ENCODE results near the gene IGFL2.

- TF ChIP-seq TCF7L2 (IDR thresholded peaks at IDR 0.05; ENCODE audit: borderline replicate concordance, extremely low read depth, insufficient read depth, insufficient read length), result no peak
- no peak for TF ChIP-seq SIN3A (IDR thresholded peaks at IDR 0.05; ENCODE audit: low read depth)
- no peak for TF ChIP-seq EZH2 (IDR thresholded peaks at IDR 0.05)
- TF ChIP-seq CTCF (IDR thresholded peaks at IDR 0.05 in 2 of 3, conservative IDR thresholded peaks at IDR 0.05 in 1 of 3; ENCODE audit: borderline replicate concordance in 1 of 3, insufficient read depth in 1 of 3, low read depth in 2 of 3, low read length in 2 of 3), result no peak
- TF ChIP-seq POLR2AphosphoS5 (IDR thresholded peaks at IDR 0.05; ENCODE audit: low read depth, low read length), result no peak
- no peak for TF ChIP-seq REST (IDR thresholded peaks at IDR 0.05; ENCODE audit: low read depth)
- no peak for TF ChIP-seq EZH2phosphoT487 (IDR thresholded peaks at IDR 0.05; ENCODE audit: borderline replicate concordance)
- TF ChIP-seq JUND (IDR thresholded peaks at IDR 0.05), result no peak
- TF ChIP-seq POLR2A (IDR thresholded peaks at IDR 0.05; ENCODE audit: borderline replicate concordance, extremely low read depth, insufficient read depth, insufficient read length), result no peak
These were observed 21.9 kb upstream of the IGFL2 start for GRCh38 chr19:46126086-46126580.
